DMS79 (cell line): Measurements from ENCODE around the gene GGACT.

ENCODE experiments used
- DNase-seq: peaks from one replicate; lab custom pipeline; 2025; lab: John Stamatoyannopoulos, UW

Gene GGACT

DNA sequence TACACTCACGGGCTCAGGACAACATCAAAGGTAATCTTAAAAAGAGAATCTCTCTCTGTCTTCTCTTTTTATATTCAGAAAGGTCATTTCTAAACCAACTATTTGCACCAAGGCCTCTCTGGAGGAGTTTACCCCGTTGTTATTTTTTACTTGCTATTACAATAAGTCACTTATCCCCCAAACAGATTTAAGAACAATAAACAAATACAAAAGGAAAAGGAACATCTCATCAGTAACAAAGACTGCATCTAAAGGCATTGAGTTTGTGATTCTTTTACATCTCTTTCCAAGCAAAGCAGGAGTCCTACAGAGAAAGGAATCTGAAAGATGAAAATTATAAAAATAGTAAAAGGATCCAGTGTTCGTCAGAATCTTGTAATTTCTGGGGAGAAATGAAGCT, 75.4 kb downstream of the GGACT start:
- DNase-seq: no peak

- DNase-seq: no peak
These were observed 76.2 kb downstream of the GGACT start for GRCh38 chr13:100512422-100512821.

- no peak for DNase-seq
These were observed 77.1 kb downstream of the GGACT start for GRCh38 chr13:100511466-100511865.

DNA sequence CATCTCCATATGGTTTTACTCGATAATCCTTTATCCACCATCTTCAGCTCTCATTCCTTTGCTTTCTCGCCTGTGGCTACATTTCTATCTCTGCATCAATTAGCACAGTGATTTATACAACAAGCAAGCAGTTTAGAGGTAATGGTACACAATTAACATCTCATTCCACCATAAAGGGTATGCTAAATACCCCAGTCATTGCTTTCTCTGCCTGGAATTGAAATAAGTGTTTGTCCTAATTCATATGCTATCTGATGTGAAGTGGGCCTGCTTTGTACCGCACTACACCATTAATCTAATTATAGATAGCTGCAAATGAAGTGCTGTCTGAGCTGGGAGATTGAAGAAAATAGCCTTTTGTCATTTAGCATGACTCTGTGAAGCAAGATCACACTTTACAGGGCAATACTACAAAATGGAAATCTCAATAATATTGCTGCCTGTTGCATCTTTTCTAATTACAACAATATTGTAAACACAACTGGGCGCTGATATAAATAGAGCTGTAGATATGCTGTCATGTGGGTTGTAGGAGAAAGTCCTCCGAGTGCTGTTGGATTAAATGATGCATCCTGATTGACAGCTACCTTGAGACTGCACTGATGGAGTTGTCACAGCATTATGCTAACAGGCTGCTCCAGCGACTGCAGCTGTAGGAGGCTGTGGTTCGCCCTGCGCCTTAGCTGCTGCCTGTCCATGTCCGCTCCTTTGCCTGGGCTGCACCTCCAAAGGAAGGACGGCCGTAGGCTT, 78.2 kb downstream of the GGACT start:
- DNase-seq: no peak

DNA sequence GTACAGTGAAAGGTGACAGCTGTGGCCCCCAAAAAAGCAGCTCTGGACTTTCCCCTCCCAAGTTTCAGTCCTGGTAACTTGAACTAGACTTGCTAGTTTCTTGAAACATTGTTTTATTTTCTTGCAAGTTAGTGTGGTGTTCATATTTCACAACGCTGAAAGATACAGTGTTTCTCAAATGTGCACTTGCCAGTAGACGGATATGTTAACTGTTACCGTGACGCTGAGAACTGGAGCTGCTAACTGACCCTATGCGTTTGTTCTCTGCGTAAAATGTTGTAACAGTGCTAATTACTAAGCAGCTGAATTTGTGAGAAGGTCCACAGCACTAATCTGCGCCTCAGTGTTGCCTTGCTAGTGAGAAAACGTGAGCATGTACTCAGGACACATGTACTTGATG, 79.6 kb downstream of the GGACT start:
- DNase-seq: peak; percentile 52

DNA sequence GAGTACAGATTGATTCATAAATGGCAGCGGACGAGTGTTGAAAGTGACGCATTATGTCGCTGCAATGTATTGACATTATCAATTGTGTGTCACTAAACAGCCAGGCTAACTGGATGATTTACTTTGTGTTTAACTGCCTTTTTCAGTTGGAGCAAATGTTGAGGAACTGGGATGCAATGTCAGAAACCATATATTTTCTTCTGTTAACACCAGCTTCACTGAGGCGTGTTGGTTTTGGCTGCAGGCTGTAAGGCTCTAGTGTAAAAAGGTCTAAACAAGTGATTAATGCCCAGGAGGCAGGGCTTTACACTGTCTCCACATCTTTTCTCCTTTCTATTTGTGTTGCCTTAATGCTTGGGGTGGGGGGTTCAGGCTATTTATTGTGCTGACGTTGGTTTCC, 80.1 kb downstream of the GGACT start:
- peak; percentile 68 for DNase-seq

GRCh38 chr13:100506600-100507422, 81.8 kb downstream of the GGACT start:
- peak; percentile 96 for DNase-seq

DNA sequence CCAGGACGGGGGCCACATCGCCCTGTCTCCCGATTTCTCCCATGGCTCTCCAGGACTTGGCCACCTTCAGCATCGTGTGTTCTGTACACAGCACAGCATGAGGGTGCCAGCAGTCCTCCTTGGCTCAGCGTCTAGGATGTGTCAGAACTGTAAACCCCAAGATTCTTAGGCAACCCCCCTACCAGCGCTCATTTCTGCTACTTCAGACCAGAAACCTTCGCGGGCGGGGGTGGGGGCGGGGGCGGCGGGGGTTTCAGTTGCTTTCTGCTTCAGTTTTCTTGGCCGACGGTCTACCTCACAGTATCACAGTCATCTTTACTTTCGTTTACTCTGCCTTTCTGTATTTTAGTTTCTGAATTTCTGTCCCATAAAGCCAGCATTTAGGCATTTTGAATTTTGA, 82.4 kb downstream of the GGACT start:
- no peak for DNase-seq

- no peak for DNase-seq
These were observed 85.0 kb downstream of the GGACT start for GRCh38 chr13:100503622-100504021.

GRCh38 chr13:100502446-100502845, 86.1 kb downstream of the GGACT start:
- no peak for DNase-seq

DNA sequence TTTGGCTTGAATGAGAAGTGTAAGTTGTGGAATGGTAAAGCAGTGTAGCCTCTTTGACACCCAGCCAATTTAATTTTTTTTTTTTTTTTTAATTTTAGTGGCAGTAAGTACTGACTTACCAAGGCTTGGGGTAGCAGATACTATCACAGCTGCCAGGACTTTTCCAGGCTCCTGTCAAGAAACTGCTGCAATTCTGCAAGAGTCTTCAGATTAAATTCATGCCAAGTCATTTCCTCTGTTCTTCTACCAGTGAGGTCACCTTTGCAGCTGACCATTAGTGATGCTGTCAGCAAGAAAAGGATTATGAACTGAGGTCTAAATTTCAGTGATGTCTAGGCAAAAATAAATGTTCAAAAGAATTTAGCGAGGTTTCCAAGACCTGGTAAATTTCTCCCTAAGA, 91.2 kb downstream of the GGACT start:
- no peak for DNase-seq

DNA sequence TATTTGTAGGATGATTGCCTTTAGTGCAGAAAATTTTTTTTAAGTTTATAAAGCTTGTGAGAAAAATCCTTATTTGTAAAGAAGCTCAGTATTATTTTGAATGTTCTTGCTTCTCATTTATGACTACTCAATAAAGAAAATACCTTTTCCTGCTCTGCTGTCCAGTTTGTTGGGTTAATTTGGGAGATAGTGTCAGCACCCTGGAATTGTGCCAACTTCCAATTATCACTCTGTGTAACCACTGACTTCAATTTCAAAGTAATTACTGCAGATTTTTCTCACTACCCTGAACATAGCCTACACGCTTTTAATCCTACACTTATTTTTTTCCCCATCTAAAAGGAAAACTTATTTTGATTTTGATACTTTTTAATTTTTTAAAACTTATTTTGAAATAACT, 93.1 kb downstream of the GGACT start:
- DNase-seq: no peak

DNA sequence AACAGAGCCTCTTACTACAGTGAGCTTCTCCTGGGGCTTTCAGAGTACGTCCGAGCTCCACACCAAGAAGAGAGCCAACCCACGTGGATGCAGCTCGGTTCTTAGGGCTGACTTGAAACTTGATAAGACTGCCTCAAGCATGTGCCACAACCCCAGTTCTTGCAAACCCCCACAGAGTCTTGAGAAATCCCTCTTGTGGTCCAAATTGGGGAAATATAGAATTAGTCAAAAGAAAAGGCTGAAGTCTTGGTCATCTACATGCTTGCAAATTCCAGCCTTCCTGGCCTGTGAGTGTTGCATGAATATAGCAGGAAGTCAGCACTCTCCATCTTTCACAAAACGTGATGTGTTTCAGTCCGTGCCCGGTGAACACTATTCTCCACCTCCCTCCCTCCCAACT, 95.2 kb downstream of the GGACT start:
- no peak for DNase-seq

DNA sequence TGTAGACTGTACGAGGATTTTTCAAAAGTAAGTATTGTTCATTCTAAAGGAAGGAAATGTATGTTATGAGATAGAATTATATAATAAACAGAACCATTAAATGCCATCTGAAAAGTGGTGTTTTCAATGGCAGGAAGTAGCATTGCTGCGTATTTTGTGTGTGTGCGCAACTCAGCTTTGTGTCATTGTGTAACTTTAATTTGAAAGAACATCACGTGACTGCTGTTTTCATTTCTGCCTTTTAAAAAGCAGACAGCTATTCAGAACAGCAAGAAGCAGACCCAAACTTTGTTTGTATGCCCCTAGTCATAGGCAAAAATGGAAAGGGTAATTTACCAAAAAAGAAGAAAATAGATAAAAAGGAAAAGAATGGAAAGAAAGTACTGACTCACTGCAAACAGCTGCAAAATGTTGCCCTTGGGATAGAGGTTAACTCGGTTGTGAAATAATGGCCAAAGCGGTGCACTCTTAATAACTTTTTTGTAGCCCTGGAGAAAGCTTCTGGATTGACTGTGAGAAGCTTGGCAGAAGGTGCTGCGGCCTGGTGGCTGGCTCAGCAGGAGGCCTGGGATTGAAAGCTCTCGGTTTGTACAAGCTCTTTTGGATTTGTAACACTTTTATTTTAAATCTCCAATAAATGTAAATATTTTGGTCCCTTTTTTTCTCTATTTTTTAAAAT, 97.3 kb downstream of the GGACT start:
- DNase-seq: no peak

- peak; percentile 99 for DNase-seq
These were observed 97.9 kb downstream of the GGACT start for GRCh38 chr13:100490692-100491091.

DNA sequence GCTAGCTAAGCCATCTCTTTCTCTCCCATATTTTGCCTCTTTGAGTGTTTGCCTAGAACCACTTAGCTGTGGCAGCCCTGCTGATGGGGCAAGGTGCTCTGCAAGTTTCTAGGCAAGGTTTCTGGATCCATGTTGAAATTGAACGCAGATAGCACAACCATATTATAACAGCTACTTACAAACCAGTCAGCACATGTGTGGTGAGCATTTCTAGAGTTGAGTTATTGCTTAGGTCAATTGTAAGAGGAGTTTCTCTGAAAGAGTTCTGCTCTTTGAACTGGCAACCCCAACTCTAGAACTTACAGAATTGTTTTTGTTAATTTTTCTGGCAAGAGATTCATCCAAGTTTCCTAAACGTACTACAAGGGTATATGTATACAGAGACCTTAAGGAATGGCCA, 103.3 kb downstream of the GGACT start:
- DNase-seq: no peak

DNA sequence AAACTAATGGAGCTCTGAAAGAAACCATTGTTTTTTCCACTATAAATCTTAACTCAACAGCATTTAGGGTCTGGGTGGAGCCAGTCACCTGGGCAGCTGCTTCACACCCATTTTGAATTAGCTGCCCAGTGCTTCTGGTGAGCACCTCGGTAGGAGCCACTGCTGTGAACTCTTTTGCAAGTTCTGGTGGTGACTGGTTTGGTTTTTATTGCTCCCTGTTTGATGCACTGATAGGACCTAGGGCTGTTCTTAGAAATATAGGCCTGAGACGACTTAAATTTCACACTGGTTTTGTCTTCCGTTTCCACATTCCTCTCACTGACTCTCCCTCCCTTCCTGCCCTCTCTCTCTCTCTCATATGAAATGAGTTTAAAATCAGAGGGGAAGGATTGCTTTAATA, 103.9 kb downstream of the GGACT start:
- no peak for DNase-seq

- DNase-seq: peak; percentile 62
These were observed 104.7 kb downstream of the GGACT start for GRCh38 chr13:100483841-100484381.

DNA sequence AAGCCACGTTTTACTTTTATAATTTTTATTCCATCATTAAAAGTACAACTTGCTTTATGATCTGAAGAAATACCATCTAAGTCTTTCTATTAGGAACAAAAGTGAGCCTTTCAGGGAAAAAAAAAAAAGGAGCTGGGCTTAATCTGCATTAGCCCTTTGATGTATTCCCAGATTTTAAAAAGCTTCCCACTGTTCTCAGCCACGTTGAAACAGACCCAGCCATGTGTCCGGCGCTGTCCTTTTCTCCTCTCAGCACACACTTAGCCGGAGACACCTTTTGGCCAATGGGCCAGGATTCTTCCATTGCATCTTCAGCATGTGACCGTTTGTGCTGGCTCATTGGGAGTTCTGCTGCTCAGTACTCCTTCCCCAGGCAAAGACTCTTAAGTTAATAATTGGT, 105.5 kb downstream of the GGACT start:
- DNase-seq: no peak

DNA sequence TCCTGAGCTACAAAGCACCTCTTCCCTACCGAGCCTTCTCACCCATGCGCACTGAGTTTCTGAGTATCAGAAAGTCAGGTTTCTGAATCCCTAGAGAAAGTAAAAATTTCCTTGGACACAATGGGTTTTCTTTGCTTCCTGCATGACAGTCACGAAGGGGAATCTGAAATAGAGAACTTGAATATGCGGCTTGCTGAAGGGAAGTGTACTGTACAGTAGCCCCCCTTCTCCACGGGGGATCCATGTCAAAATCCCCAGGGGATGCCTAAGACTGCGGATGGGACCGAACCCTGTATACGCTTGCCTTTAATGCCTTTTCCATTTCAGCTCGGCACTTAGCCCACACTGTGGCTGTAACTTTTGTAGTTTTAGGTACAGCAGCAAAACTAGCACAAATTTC, 107.9 kb downstream of the GGACT start:
- no peak for DNase-seq
